ENCODE results near the gene S100A10.

The S100A10 gene

GRCh38 chr1:151939779-151940178 is 53.9 kb downstream of the S100A10 start:
- no peak for TF ChIP-seq CTCF (conservative IDR thresholded peaks at IDR 0.05; ENCODE audit: low read length)
- no peak for DNase-seq (ENCODE audit: low read depth)
- no peak overlapping the region for H3K4me3 ChIP-seq (ENCODE audit: low read length)

GRCh38 chr1:151939141-151939540 is 54.5 kb downstream of the S100A10 start:
- TF ChIP-seq CTCF (conservative IDR thresholded peaks at IDR 0.05; ENCODE audit: low read length), result no peak
- no peak for DNase-seq (ENCODE audit: low read depth)
- no peak overlapping the region for H3K4me3 ChIP-seq (ENCODE audit: low read length)

- TF ChIP-seq CTCF (conservative IDR thresholded peaks at IDR 0.05; ENCODE audit: low read length), result no peak
- no peak for DNase-seq (ENCODE audit: low read depth)
- H3K4me3 ChIP-seq (ENCODE audit: low read length), result no peak overlapping the region
Measured at GRCh38 chr1:151936653-151937052, 57.0 kb downstream of the S100A10 start.

GRCh38 chr1:151935894-151936602 is 57.6 kb downstream of the S100A10 start:
- no peak for TF ChIP-seq CTCF (conservative IDR thresholded peaks at IDR 0.05; ENCODE audit: low read length)
- H3K4me3 ChIP-seq (ENCODE audit: low read length), result no peak overlapping the region
- no peak for DNase-seq (ENCODE audit: low read depth)

- TF ChIP-seq CTCF (conservative IDR thresholded peaks at IDR 0.05; ENCODE audit: low read length), result no peak
- DNase-seq (ENCODE audit: low read depth), result peak; percentile 14
- no peak overlapping the region for H3K4me3 ChIP-seq (ENCODE audit: low read length)
Measured at GRCh38 chr1:151935154-151935553, 58.5 kb downstream of the S100A10 start.

- no peak overlapping the region for H3K4me3 ChIP-seq (ENCODE audit: low read length)
- peak; percentile 97 for TF ChIP-seq CTCF (conservative IDR thresholded peaks at IDR 0.05; ENCODE audit: low read length)
- DNase-seq (ENCODE audit: low read depth), result peak; percentile 58
Measured at GRCh38 chr1:151934048-151934493, 59.6 kb downstream of the S100A10 start.
